Osteoblast (primary cell): ENCODE measurements around the gene RNF141. TPM values are rescaled to one million over a fixed set of nuclear protein-coding genes. Genes with fewer than 3 reads are reported as not detected.

Experiments
- DNase-seq: peaks from one replicate; pipeline ENCODE4 v3.0.0; 2011; ENCODE audit warnings: low spot score, mixed read lengths; ENCODE audit not compliant: insufficient read length; ENCODE audit errors: missing footprints
- H2AFZ ChIP-seq: 2 replicates; pipeline ENCODE4 v1.6.0; 2011; ENCODE audit warnings: mild to moderate bottlenecking, low read length
- H3K27ac ChIP-seq: 2 replicates; pipeline ENCODE4 v1.5.1; 2011; ENCODE audit warnings: mild to moderate bottlenecking, low read depth, low read length, moderate library complexity
- H3K27me3 ChIP-seq: 2 replicates; pipeline ENCODE4 v1.6.0; 2012; ENCODE audit warnings: mild to moderate bottlenecking, control low read depth, inconsistent platforms, low read length, moderate library complexity; ENCODE audit not compliant: insufficient read depth
- H3K36me3 ChIP-seq: 2 replicates; pipeline ENCODE4 v1.5.1; 2011; ENCODE audit warnings: mild to moderate bottlenecking, low read length, control low read depth, moderate library complexity; ENCODE audit not compliant: insufficient read depth
- H3K4me1 ChIP-seq: 2 replicates; pipeline ENCODE4 v1.5.1; 2011; ENCODE audit warnings: mild to moderate bottlenecking, low read length, control low read depth, moderate library complexity; ENCODE audit not compliant: insufficient read depth
- H3K4me2 ChIP-seq: 2 replicates; pipeline ENCODE4 v1.6.0; 2011; ENCODE audit warnings: mild to moderate bottlenecking, low read length; ENCODE audit not compliant: insufficient read depth
- H3K4me3 ChIP-seq: fragments of 200-600 bp; sonication (generic); 3 replicates; pipeline ENCODE4 v1.5.1; 2012; ENCODE audit warnings: mild to moderate bottlenecking, low read length, inconsistent platforms; ENCODE audit not compliant: insufficient read depth
- H3K79me2 ChIP-seq: 2 replicates; pipeline ENCODE4 v1.6.0; 2012; ENCODE audit warnings: mild to moderate bottlenecking, low read length, control low read depth, inconsistent platforms; ENCODE audit not compliant: insufficient read depth
- H3K9me3 ChIP-seq: 2 replicates; pipeline ENCODE4 v1.5.1; 2011; ENCODE audit warnings: low read depth, low read length, control low read depth
- H4K20me1 ChIP-seq: 2 replicates; pipeline ENCODE4 v1.6.0; 2012; ENCODE audit warnings: mild to moderate bottlenecking, low read length, control low read depth; ENCODE audit not compliant: insufficient read depth
- total RNA-seq: library from RNA; depleted of rRNA; stranded (reverse); fragments of >200 nt; gene quantifications from 2 replicates; pipeline ENCODE4 v1.2.3, GENCODE V29; 2012
- TF ChIP-seq, protein P1 (sequence below): IDR thresholded peaks from 2 replicates; pipeline ENCODE4 v1.5.1; 2011; ENCODE audit warnings: mild to moderate bottlenecking, low read depth, low read length, moderate library complexity; ENCODE audit errors: extremely low read depth

Gene RNF141
- total RNA-seq, 1 donor = 29.3 TPM

GRCh38 chr11:10499874-10500601, 40.9 kb downstream of the RNF141 start:
- TF ChIP-seq, protein P1, sequence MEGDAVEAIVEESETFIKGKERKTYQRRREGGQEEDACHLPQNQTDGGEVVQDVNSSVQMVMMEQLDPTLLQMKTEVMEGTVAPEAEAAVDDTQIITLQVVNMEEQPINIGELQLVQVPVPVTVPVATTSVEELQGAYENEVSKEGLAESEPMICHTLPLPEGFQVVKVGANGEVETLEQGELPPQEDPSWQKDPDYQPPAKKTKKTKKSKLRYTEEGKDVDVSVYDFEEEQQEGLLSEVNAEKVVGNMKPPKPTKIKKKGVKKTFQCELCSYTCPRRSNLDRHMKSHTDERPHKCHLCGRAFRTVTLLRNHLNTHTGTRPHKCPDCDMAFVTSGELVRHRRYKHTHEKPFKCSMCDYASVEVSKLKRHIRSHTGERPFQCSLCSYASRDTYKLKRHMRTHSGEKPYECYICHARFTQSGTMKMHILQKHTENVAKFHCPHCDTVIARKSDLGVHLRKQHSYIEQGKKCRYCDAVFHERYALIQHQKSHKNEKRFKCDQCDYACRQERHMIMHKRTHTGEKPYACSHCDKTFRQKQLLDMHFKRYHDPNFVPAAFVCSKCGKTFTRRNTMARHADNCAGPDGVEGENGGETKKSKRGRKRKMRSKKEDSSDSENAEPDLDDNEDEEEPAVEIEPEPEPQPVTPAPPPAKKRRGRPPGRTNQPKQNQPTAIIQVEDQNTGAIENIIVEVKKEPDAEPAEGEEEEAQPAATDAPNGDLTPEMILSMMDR = no peak
- Histone ChIP-seq H3K36me3 (peaks cover 29% of the 10 kb centered on the region), H3K4me3 (no peak overlapping the region), H3K27ac (no peak overlapping the region), H3K27me3 (no peaks in the 10 kb centered on the region), H2AFZ (no peak overlapping the region), H3K9me3 (no peaks in the 10 kb centered on the region), H3K4me2 (no peak overlapping the region), H3K79me2 (no peaks in the 10 kb centered on the region), H3K4me1 (no peaks in the 10 kb centered on the region), H4K20me1 (no peaks in the 10 kb centered on the region)
- DNase-seq = no peak

GRCh38 chr11:10499452-10499851, 41.5 kb downstream of the RNF141 start:
- H3K79me2 ChIP-seq = no peaks in the 10 kb centered on the region
- H4K20me1 ChIP-seq = no peaks in the 10 kb centered on the region
- TF ChIP-seq, protein P1 = no peak
- H3K27ac ChIP-seq = no peak overlapping the region
- H3K36me3 ChIP-seq = peaks cover 29% of the 10 kb centered on the region
- H2AFZ ChIP-seq = no peak overlapping the region
- H3K27me3 ChIP-seq = no peaks in the 10 kb centered on the region
- no peaks in the 10 kb centered on the region for H3K9me3 ChIP-seq
- H3K4me2 ChIP-seq = no peak overlapping the region
- DNase-seq = no peak
- H3K4me1 ChIP-seq = no peaks in the 10 kb centered on the region
- no peak overlapping the region for H3K4me3 ChIP-seq

- TF ChIP-seq, protein P1 = no peak
- H3K27ac ChIP-seq = no peak overlapping the region
- no peaks in the 10 kb centered on the region for H3K9me3 ChIP-seq
- no peak for DNase-seq
- no peaks in the 10 kb centered on the region for H3K27me3 ChIP-seq
- H3K4me1 ChIP-seq = no peaks in the 10 kb centered on the region
- no peak overlapping the region for H3K4me2 ChIP-seq
- H4K20me1 ChIP-seq = no peaks in the 10 kb centered on the region
- H3K36me3 ChIP-seq = peaks cover 26% of the 10 kb centered on the region
- H3K4me3 ChIP-seq = no peak overlapping the region
- no peaks in the 10 kb centered on the region for H3K79me2 ChIP-seq
- H2AFZ ChIP-seq = no peak overlapping the region
Measured at GRCh38 chr11:10498426-10499250, 42.3 kb downstream of the RNF141 start.

DNA sequence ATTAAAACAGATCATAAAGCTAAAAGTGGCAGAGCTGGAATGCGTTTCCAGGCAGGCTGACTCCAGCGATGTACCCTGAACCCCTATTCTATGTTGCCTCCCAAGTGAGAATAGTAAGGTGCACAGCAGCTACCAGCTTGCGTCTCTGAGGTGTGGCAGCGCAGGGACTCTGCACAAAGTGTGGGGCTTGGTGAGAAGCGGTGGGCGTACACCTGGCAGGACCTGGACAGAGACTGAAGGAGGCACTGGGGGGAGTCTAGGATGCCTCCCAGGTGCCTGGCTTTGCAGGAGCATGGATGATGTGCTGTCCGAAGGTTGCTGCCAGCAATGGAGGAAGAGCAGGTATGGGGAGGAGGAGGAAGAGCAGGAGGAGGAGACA, 43.0 kb downstream of the RNF141 start:
- Histone ChIP-seq H2AFZ (no peak overlapping the region), H3K4me2 (no peak overlapping the region), H3K4me1 (no peaks in the 10 kb centered on the region), H3K4me3 (no peak overlapping the region), H3K79me2 (no peaks in the 10 kb centered on the region), H4K20me1 (no peaks in the 10 kb centered on the region), H3K27ac (no peak overlapping the region), H3K27me3 (no peaks in the 10 kb centered on the region), H3K9me3 (no peaks in the 10 kb centered on the region), H3K36me3 (peaks cover 28% of the 10 kb centered on the region)
- TF ChIP-seq, protein P1 = no peak
- no peak for DNase-seq
